8988T (cell line): ENCODE data around the gene MEX3C.

Experiments
- DNase-seq: peaks from one replicate; pipeline ENCODE4 v3.0.0; 2011

Gene MEX3C

DNA sequence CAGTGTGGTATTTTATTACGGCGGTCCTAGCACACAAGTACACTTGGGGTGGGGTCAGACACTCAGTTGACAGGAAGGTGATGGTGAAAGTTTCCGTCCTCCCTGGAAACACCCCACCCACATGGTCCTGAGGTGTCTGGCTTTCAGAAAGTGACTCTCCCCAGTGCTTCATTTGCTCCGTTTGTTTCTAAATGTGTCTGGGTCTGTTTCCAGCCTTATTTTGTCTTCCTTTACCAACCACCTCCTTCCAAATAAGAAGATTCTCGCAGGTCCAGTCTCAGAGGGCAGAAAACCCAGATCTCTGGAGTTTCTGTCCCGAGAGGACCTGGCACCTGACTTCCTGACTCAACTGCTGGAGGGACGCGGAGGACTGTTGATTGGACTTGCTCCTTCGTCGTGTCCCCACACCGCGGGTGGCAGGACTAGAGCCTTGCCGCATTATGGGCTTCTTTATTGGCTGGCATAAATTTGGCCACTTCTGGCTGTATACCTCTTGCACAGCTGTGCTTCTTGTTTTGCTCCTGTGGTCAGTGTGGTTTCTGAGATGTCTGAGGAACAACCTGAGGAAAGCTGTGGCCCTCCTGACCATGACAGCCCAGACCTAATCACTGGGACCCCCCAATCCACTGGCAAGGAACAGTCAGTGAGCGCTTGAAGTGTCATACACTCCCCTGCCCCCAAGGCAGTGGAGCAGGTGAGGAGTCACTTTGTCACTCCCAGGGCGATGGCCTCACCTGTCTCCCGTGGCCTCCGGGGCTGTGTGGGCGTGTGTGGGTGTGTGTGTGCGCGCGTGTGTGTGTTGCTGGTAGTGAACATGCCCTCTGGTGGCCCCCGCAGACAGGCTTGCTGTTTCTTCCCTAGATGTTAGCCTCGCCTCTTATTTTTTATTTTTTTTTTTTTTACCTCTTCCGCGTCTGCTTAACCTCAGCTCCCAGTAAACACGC is 45.6 kb downstream of the MEX3C start:
- no peak for DNase-seq

- DNase-seq, result no peak
These were observed 46.3 kb downstream of the MEX3C start for GRCh38 chr18:51151185-51151567.

- no peak for DNase-seq
These were observed 47.3 kb downstream of the MEX3C start for GRCh38 chr18:51150113-51150700.

DNA sequence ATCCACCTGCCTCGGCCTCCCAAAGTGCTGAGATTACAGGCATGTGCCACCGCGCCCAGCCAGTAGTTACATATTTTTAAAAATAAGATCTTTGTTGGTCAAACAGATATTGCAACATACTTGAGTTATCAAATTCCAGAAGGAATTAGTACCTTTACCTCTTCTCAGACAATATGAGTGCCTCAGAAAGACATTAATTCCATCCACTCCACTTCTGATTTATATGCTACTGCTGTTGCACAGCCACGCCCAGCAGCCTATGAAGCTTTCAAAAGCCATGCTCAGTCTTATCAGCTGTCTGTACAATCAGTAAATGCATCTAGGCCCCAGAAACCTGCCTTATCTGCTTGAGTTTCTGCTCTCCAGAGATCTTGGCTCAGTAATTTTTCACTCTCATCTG is 47.8 kb downstream of the MEX3C start:
- DNase-seq, result no peak

DNA sequence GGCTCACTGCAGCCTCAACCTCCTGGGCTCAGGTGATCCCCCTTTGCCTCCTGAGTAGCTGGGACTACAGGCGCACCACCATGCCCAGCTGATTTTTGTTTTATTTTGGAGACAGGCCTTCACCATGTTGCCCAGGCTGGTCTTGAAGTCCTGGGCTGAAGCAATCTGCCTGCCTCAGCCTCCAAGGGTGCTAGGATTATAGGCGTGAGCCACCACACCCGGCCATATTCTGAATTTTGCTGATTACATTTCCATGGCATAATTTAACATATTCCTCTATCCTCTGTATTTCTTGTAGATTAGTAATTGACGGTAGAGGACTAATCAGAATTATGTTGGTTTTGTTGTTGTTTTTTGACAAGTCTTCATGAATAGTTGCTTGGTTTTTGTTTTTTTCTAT is 50.6 kb downstream of the MEX3C start:
- no peak for DNase-seq

DNA sequence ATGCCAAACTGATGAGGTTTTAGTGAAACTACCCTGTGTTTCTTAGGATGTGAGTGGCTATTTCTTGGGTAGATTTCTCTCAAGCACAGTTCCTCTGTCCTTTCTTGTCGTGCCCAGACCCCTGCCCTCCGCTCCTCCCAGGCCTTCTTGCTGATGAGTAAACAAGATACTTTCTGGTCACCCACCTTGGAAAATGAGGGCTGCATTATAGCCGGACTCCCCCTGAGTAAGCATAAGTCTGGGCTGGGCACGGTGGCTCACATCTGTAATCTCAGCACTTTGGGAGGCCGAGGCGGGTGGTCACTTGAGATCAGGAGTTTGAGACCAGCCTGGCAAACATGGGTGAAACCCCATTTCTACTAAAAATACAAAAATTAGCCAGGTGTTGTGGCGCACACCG is 58.5 kb downstream of the MEX3C start:
- DNase-seq, result no peak

- no peak for DNase-seq
These were observed 59.6 kb downstream of the MEX3C start for GRCh38 chr18:51137891-51138290.

DNA sequence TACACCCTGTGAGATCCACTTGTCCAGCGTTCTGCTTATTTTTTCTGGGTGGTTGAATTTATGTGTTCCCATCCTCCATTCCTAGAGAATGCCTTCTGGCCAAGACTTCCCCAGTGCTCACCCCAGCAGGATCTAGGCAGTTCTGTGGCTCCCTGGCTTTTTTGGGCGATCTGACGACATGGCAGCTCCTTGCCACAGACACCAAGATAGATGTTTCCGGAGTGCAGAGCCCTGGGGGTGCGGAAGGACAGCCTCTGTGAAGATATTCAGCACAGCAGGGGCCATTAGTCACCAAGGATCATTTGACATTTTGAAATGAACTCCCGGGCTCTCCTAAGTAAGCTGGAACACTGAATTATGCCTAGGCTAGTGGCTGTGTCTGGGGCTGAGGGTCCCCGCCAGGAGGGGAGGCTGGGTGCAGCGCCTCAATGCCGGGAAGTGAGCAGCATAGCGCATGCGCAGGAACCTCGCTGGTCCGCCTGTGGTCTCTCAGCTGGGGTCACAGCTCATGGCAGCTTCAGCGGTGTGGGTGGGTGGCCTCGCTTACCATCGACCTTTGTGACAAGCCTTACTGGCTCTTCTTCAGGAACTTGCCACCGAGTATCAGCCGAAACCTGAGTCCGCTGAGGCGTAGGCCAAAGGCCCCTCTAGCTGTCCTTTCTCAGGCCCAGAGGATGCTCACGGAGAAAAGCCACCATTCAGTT is 60.3 kb downstream of the MEX3C start:
- no peak for DNase-seq

DNA sequence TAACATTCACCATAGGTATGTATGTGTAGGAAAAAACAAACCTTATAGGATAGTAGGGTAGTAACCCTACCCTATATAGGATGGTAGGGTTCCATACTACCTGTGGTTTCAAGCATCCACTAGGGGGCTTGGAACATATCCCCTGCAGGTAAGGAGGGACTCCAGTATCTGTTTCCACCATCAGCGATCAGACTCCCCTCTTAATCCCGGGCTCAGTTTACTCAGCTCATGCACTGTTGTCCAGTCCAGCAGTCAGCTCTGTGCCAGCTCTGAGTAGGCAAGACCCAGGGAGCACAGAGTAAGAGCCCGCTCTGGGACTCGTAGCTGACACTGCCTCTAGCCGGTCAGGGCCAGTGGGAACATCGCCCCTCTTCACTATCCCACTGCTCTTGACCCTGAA is 61.7 kb downstream of the MEX3C start:
- DNase-seq, result no peak

DNA sequence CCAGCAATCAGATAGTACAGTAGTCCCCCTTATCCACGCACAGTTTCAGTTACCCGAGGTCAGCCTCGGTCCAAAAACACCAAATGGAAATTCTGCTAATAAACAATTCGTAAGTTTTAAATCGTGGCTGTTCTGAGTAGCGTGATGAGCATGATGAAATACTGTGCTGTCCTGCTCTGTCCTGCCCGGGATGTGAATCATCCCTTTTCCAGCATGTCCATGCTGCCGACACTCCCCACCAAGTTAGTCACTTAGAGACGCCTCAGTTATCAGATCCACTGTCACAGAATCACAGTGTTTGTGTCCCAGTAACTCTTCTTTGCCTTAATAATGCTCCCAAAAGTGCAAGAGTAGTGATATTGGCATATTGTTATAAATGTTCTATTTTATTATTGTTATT is 62.1 kb downstream of the MEX3C start:
- DNase-seq, result no peak

- no peak for DNase-seq
These were observed 62.8 kb downstream of the MEX3C start for GRCh38 chr18:51134721-51135120.

GRCh38 chr18:51133580-51134160 is 63.8 kb downstream of the MEX3C start:
- DNase-seq, result no peak

DNA sequence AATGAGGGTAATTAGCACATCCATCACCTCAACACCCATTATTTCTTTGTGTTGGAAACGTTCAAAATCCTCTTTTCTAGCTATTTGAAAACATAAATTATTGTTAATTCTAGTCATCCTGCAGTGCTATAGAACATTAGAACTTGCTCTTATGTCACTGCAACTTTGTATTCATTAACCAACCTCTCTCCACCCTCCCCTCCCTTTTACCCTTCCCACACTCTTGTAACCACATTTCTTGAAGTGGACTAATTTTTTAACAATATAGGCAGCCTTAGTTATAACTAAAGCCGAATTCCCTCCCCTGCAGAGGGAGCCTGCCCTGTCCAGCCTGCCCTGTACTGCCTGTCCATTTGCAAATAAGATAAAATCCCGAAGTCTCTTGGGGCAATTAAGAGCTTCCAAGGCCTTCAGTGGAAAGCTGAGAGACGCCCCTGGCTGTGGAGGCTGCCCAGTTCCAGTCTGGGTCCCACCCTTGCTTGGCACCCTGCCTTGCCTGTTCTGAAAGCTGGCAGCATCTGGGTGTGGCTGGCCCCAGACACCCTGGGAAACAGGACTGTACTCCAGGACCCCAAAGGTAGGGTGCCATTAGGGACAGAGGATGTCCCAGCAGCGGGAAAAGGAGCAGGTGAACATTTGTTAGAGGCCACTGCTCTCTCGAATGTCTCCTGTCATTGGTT is 65.1 kb downstream of the MEX3C start:
- DNase-seq, result no peak

DNA sequence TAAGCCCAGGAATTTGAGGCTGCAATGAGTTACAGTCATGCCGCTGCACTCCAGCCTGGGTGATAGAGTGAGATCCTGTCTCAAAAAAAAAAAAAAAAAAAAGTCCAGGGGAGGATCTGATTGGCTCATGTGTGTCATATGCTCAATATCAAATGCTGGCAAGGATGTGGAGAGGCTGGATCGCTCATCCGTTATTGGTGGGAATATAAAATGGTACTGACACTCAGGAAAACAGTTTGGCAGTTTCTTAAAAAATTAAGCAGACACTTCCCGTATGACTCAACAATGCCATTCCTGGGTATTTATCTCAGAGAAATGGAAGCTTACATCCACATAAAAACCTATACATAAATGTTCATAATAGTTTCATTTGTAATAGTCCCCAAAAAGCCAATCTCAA is 68.9 kb downstream of the MEX3C start:
- no peak for DNase-seq

DNA sequence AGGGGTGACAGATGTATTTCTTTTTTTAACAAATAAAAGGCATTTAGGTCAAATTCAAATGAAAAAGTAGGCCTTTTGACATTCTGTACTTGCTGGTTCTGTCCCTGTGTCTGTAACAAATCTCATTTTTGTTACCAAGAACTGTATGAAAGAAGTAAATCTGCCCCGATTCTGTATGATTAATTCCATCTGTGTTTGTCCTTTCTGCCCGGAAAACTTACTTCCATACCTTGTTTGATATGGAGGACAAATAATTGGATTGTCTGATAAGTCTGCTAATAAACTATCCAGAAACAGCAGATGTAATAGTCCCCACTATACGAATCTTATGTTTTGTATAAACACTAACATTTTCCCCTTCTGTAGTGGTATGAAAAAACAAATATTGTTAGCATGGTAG is 69.8 kb downstream of the MEX3C start:
- no peak for DNase-seq

- DNase-seq, result no peak
These were observed 71.5 kb downstream of the MEX3C start for GRCh38 chr18:51125976-51126375.
